ENCODE data around the gene MAGEA6.
"Not testable (repeated sequence)": the region's sequence is repeated elsewhere in the genome, so short reads cannot be mapped to it uniquely, and the experiment has no call there.

MAGEA6 gene

GRCh38 chrX:152769549-152770289, at the start of gene MAGEA6:
Gene MAGEA6, minus strand, starts transcription at chrX:152769689. Its CDS starts 2,039 bp downstream, at chrX:152767650.
- DNase-seq = not testable (repeated sequence)

GRCh38 chrX:152819266-152819665, 49.8 kb upstream of the MAGEA6 start:
- DNase-seq = peak; percentile 43

- DNase-seq = no peak
Observed at GRCh38 chrX:152818356-152818755, 48.9 kb upstream of the MAGEA6 start.

- DNase-seq = peak; percentile 46
Observed at GRCh38 chrX:152817078-152817764, 47.7 kb upstream of the MAGEA6 start.

- DNase-seq = no peak
Observed at GRCh38 chrX:152814048-152814447, 44.6 kb upstream of the MAGEA6 start.

GRCh38 chrX:152813206-152813605, 43.7 kb upstream of the MAGEA6 start:
- DNase-seq = no peak

- no peak for DNase-seq
Observed at GRCh38 chrX:152810403-152810802, 40.9 kb upstream of the MAGEA6 start.

GRCh38 chrX:152806035-152806434, 36.5 kb upstream of the MAGEA6 start:
- no peak for DNase-seq

- no peak for DNase-seq
Observed at GRCh38 chrX:152798945-152799344, 29.5 kb upstream of the MAGEA6 start.

- DNase-seq = not testable (repeated sequence)
Observed at GRCh38 chrX:152787062-152787461, 17.6 kb upstream of the MAGEA6 start.

- not testable (repeated sequence) for DNase-seq
Observed at GRCh38 chrX:152766562-152766961, 2.9 kb downstream of the MAGEA6 start.

GRCh38 chrX:152761582-152761981, 7.9 kb downstream of the MAGEA6 start:
- not testable (repeated sequence) for DNase-seq

- DNase-seq = not testable (repeated sequence)
Observed at GRCh38 chrX:152759544-152759943, 9.9 kb downstream of the MAGEA6 start.

- not testable (repeated sequence) for DNase-seq
Observed at GRCh38 chrX:152758918-152759317, 10.6 kb downstream of the MAGEA6 start, which contains the start of gene CSAG3. Gene CSAG3, plus strand, starts transcription at chrX:152759218.

GRCh38 chrX:152754871-152755270, 14.6 kb downstream of the MAGEA6 start:
- DNase-seq = not testable (repeated sequence)

GRCh38 chrX:152753686-152754650, 15.5 kb downstream of the MAGEA6 start, which contains the start of gene MAGEA2:
Gene MAGEA2, minus strand, starts transcription at chrX:152753842. Its CDS starts 2,479 bp downstream, at chrX:152751363.
- not testable (repeated sequence) for DNase-seq

- no peak for DNase-seq
Observed at GRCh38 chrX:152738560-152738959, 30.9 kb downstream of the MAGEA6 start.

GRCh38 chrX:152736528-152736927, 33.0 kb downstream of the MAGEA6 start:
- DNase-seq = not testable (repeated sequence)

GRCh38 chrX:152735860-152736511, 33.5 kb downstream of the MAGEA6 start:
- no peak for DNase-seq

GRCh38 chrX:152735101-152735500, 34.4 kb downstream of the MAGEA6 start:
- DNase-seq = no peak

GRCh38 chrX:152734143-152734858, 35.2 kb downstream of the MAGEA6 start:
- DNase-seq = not testable (repeated sequence)
